ENCODE data around the gene GALNTL6.

Gene GALNTL6

GRCh38 chr4:172232966-172233365, 419.8 kb downstream of the GALNTL6 start:
- H3K9me3 ChIP-seq (ENCODE audit: low read length) = no peaks in the 10 kb centered on the region
- H3K27ac ChIP-seq (ENCODE audit: low read depth, low read length) = no peak overlapping the region
- H3K4me1 ChIP-seq (ENCODE audit: insufficient read depth, low read length) = no peaks in the 10 kb centered on the region
- no peak overlapping the region for H3K4me3 ChIP-seq (ENCODE audit: low read depth in 1 of 2, low read length in 2 of 2)
- H3K9ac ChIP-seq (ENCODE audit: low read length) = no peak overlapping the region
- no peaks in the 10 kb centered on the region for H3K27me3 ChIP-seq (ENCODE audit: control insufficient read depth in 1 of 2, insufficient read depth in 2 of 2, low read length in 2 of 2)
- H3K36me3 ChIP-seq (ENCODE audit: insufficient read depth, low read length) = no peaks in the 10 kb centered on the region

DNA sequence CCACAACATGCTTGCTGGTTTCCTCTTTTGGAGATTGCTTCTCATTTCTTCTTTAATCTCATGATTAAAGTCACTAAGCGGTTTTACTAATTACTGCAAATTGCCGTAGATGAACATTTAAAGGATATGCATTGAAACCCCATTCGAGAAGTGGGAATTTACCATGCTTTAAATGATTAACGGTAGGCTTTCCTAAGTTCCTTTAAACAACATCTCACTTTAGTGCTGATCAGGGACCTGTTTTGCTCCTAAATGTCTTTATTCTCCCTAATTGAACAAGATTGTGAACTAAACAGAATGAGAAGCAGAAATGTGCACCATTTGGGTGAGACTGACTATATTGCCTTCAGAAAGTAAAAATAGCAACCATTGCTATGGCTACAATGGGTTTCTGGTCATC, 430.3 kb downstream of the GALNTL6 start:
- Histone ChIP-seq H3K36me3 (ENCODE audit: insufficient read depth, low read length) (no peaks in the 10 kb centered on the region), H3K9me3 (ENCODE audit: low read length) (no peaks in the 10 kb centered on the region), H3K9ac (ENCODE audit: low read length) (no peak overlapping the region), H3K4me1 (ENCODE audit: insufficient read depth, low read length) (no peaks in the 10 kb centered on the region), H3K4me3 (ENCODE audit: low read depth in 1 of 2, low read length in 2 of 2) (no peak overlapping the region), H3K27ac (ENCODE audit: low read depth, low read length) (no peak overlapping the region), H3K27me3 (ENCODE audit: control insufficient read depth in 1 of 2, insufficient read depth in 2 of 2, low read length in 2 of 2) (no peaks in the 10 kb centered on the region)

DNA sequence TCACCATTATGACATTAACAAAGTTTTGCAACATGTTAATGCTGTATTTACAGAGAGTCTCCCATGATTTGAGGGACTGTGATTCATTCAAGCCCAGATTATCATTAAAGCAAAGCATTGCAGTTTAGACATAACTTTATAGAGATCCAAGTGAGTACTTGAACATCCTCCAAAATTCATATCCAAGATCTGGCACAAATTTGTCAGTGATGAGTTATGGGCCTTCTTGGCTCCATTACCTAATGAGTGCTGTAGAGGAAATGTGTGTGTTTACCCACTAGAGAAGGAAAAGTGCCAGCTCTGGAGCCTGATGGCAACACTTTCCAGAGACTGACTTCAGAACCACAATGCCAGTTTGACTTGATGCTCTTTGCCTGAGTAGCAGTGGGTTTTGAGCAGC, 432.3 kb downstream of the GALNTL6 start:
- Histone ChIP-seq H3K36me3 (ENCODE audit: insufficient read depth, low read length) (no peaks in the 10 kb centered on the region), H3K9me3 (ENCODE audit: low read length) (no peaks in the 10 kb centered on the region), H3K27me3 (ENCODE audit: control insufficient read depth in 1 of 2, insufficient read depth in 2 of 2, low read length in 2 of 2) (no peaks in the 10 kb centered on the region), H3K4me3 (ENCODE audit: low read depth in 1 of 2, low read length in 2 of 2) (no peak overlapping the region), H3K9ac (ENCODE audit: low read length) (no peak overlapping the region), H3K4me1 (ENCODE audit: insufficient read depth, low read length) (no peaks in the 10 kb centered on the region), H3K27ac (ENCODE audit: low read depth, low read length) (no peak overlapping the region)

- Histone ChIP-seq H3K4me3 (ENCODE audit: low read depth in 1 of 2, low read length in 2 of 2) (no peak overlapping the region), H3K36me3 (ENCODE audit: insufficient read depth, low read length) (no peaks in the 10 kb centered on the region), H3K9me3 (ENCODE audit: low read length) (no peaks in the 10 kb centered on the region), H3K4me1 (ENCODE audit: insufficient read depth, low read length) (no peaks in the 10 kb centered on the region), H3K9ac (ENCODE audit: low read length) (no peak overlapping the region), H3K27me3 (ENCODE audit: control insufficient read depth in 1 of 2, insufficient read depth in 2 of 2, low read length in 2 of 2) (no peaks in the 10 kb centered on the region), H3K27ac (ENCODE audit: low read depth, low read length) (no peak overlapping the region)
Measured at GRCh38 chr4:172253409-172253808, 440.2 kb downstream of the GALNTL6 start.

GRCh38 chr4:172256820-172257219, 443.6 kb downstream of the GALNTL6 start:
- Histone ChIP-seq H3K9me3 (ENCODE audit: low read length) (no peaks in the 10 kb centered on the region), H3K9ac (ENCODE audit: low read length) (no peak overlapping the region), H3K4me3 (ENCODE audit: low read depth in 1 of 2, low read length in 2 of 2) (no peak overlapping the region), H3K27me3 (ENCODE audit: control insufficient read depth in 1 of 2, insufficient read depth in 2 of 2, low read length in 2 of 2) (no peaks in the 10 kb centered on the region), H3K27ac (ENCODE audit: low read depth, low read length) (no peak overlapping the region), H3K36me3 (ENCODE audit: insufficient read depth, low read length) (no peaks in the 10 kb centered on the region), H3K4me1 (ENCODE audit: insufficient read depth, low read length) (no peaks in the 10 kb centered on the region)

DNA sequence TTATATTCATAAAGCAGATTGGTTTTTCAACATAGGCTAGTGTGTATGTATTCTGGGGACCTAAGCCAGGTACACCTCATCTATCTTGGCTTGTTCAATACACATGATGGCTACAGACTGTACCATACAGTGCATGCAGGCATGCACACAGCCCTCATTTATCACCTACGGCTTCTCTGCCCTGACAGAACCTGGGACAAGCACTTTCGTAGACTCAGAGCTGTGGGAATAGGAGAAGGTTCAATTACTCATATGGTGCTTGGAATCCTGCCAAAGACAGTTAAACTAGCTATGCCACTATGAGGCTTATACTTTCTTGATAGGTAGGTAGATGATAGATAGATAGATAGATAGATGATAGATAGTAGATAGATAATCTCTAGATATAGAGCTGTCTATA, 457.2 kb downstream of the GALNTL6 start:
- Histone ChIP-seq H3K9me3 (ENCODE audit: low read length) (no peaks in the 10 kb centered on the region), H3K27me3 (ENCODE audit: control insufficient read depth in 1 of 2, insufficient read depth in 2 of 2, low read length in 2 of 2) (no peaks in the 10 kb centered on the region), H3K27ac (ENCODE audit: low read depth, low read length) (no peak overlapping the region)

DNA sequence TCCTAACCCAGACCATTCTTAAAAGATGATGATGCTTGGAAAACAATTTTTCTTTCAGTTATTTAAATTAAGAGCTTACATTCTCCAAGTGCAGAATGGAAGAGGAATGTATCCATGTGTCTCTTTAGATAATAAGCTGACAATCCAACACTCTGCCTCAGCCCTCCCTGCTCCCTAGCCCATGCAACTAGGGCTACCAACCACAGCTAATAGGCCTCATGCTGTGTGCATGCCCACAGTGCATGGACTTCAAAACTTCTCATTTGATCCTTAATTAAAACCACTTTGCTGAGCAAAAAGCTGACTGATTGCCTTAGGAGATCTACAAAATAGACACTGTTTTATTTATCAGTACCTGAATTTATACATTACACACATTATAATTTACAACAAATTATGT, 473.9 kb downstream of the GALNTL6 start:
- no peaks in the 10 kb centered on the region for H3K9me3 ChIP-seq (ENCODE audit: low read length)
- H3K27ac ChIP-seq (ENCODE audit: low read depth, low read length) = no peak overlapping the region

More for the DNA sequence above, 457.2 kb downstream of the GALNTL6 start:
- H3K4me1 ChIP-seq (ENCODE audit: insufficient read depth, low read length) = no peaks in the 10 kb centered on the region
- no peak overlapping the region for H3K4me3 ChIP-seq (ENCODE audit: low read depth in 1 of 2, low read length in 2 of 2)
- no peak overlapping the region for H3K9ac ChIP-seq (ENCODE audit: low read length)
- no peaks in the 10 kb centered on the region for H3K36me3 ChIP-seq (ENCODE audit: insufficient read depth, low read length)

DNA sequence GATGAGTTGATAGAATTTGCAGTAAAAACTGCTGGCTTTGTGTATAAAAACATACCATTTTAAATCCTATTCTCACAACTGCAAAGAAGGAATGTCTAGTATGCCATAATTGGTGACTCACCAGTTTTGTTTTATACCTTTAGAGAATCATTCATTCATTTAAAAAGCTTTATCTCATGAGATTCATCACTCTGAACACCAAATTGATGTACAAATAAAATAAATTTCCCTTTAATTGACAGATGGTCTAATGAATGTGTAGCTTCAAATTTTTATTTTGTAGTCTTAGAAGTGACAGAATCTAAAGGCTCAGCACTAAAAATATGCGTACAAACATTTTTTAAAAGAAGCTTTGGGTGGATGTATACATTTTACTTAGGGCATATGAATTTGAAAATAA, 492.5 kb downstream of the GALNTL6 start:
- Histone ChIP-seq H3K9ac (ENCODE audit: low read length) (no peak overlapping the region), H3K4me3 (ENCODE audit: low read depth in 1 of 2, low read length in 2 of 2) (no peak overlapping the region), H3K27ac (ENCODE audit: low read depth, low read length) (no peak overlapping the region), H3K9me3 (ENCODE audit: low read length) (no peaks in the 10 kb centered on the region), H3K27me3 (ENCODE audit: control insufficient read depth in 1 of 2, insufficient read depth in 2 of 2, low read length in 2 of 2) (no peaks in the 10 kb centered on the region), H3K4me1 (ENCODE audit: insufficient read depth, low read length) (no peaks in the 10 kb centered on the region), H3K36me3 (ENCODE audit: insufficient read depth, low read length) (no peaks in the 10 kb centered on the region)

More for the DNA sequence above, 473.9 kb downstream of the GALNTL6 start:
- Histone ChIP-seq H3K27me3 (ENCODE audit: control insufficient read depth in 1 of 2, insufficient read depth in 2 of 2, low read length in 2 of 2) (no peaks in the 10 kb centered on the region), H3K36me3 (ENCODE audit: insufficient read depth, low read length) (no peaks in the 10 kb centered on the region), H3K9ac (ENCODE audit: low read length) (no peak overlapping the region), H3K4me1 (ENCODE audit: insufficient read depth, low read length) (no peaks in the 10 kb centered on the region), H3K4me3 (ENCODE audit: low read depth in 1 of 2, low read length in 2 of 2) (no peak overlapping the region)

DNA sequence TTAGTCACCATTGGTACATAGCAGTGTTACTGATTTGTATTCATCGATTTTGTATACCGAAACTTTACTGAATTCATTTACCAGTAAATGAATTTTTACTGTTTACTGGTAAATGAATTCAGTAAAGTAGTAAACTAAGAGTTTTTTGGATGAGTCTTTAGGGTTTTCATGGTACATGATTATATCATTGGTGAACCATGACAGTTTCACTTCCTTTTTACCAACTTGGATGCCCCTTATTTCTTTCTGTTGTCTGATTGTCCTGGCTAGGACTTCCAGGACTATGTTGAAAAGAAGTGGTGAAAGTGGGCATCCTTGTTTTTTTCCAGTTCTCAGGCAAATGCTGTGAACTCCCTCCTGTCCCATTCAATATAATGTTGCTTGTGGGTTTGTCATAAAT, 494.9 kb downstream of the GALNTL6 start:
- Histone ChIP-seq H3K36me3 (ENCODE audit: insufficient read depth, low read length) (no peaks in the 10 kb centered on the region), H3K27ac (ENCODE audit: low read depth, low read length) (no peak overlapping the region), H3K27me3 (ENCODE audit: control insufficient read depth in 1 of 2, insufficient read depth in 2 of 2, low read length in 2 of 2) (no peaks in the 10 kb centered on the region), H3K4me1 (ENCODE audit: insufficient read depth, low read length) (no peaks in the 10 kb centered on the region), H3K9me3 (ENCODE audit: low read length) (no peaks in the 10 kb centered on the region), H3K9ac (ENCODE audit: low read length) (no peak overlapping the region), H3K4me3 (ENCODE audit: low read depth in 1 of 2, low read length in 2 of 2) (no peak overlapping the region)

DNA sequence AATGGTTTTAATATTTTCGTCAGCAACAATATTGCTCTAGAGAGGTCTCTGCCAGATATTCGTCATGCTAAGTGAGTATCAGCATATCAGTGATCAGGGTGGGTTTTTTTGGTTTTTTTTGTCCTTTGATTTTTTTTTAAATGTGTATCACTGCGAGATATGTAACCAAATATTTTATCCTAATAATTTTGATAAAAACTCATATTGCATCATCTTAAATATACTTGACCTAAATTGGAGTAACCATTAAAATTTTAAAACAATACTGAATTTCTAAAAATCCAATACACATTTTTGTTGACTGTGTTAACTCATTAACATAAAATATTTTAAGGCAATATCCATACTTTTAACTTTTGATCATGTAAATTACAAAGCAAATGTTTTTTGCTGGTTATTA, 498.5 kb downstream of the GALNTL6 start:
- no peak overlapping the region for H3K27ac ChIP-seq (ENCODE audit: low read depth, low read length)
- no peaks in the 10 kb centered on the region for H3K27me3 ChIP-seq (ENCODE audit: control insufficient read depth in 1 of 2, insufficient read depth in 2 of 2, low read length in 2 of 2)
- no peak overlapping the region for H3K9ac ChIP-seq (ENCODE audit: low read length)
- H3K9me3 ChIP-seq (ENCODE audit: low read length) = no peaks in the 10 kb centered on the region
- no peaks in the 10 kb centered on the region for H3K4me1 ChIP-seq (ENCODE audit: insufficient read depth, low read length)
- no peak overlapping the region for H3K4me3 ChIP-seq (ENCODE audit: low read depth in 1 of 2, low read length in 2 of 2)
- no peaks in the 10 kb centered on the region for H3K36me3 ChIP-seq (ENCODE audit: insufficient read depth, low read length)

- Histone ChIP-seq H3K27ac (ENCODE audit: low read depth, low read length) (no peak overlapping the region), H3K4me1 (ENCODE audit: insufficient read depth, low read length) (no peaks in the 10 kb centered on the region), H3K4me3 (ENCODE audit: low read depth in 1 of 2, low read length in 2 of 2) (no peak overlapping the region), H3K9ac (ENCODE audit: low read length) (no peak overlapping the region), H3K36me3 (ENCODE audit: insufficient read depth, low read length) (no peaks in the 10 kb centered on the region), H3K27me3 (ENCODE audit: control insufficient read depth in 1 of 2, insufficient read depth in 2 of 2, low read length in 2 of 2) (no peaks in the 10 kb centered on the region), H3K9me3 (ENCODE audit: low read length) (no peaks in the 10 kb centered on the region)
Measured at GRCh38 chr4:172323288-172323687, 510.1 kb downstream of the GALNTL6 start.

DNA sequence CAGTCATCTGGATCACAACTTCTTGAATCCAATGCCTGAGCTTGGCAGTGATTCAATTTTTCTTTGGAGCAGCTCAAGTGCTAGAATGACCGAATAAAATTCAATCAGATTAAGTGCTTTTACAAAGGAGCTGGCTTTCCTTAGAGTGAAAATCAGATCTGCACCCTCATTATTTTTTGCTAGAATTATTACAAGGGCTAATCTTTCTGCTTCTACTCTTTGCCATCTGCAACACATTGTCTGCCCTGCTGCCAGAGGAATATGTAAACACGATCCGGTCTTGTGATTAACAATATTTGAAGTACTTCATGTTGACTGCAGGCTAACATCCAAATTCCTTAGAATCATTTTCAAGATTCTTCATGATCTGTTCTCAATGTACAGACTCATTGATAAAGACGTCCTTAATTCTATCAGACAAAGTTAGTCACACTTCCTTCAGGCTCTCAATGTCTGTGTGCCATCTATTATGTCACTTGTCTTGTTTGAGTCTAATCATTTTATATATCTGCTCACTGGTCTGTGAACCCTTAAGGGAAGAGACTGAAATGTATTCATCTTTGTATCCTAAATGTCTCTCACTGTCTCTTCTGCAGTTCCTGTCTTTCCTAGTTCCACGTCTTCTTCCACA, 531.2 kb downstream of the GALNTL6 start:
- Histone ChIP-seq H3K9me3 (ENCODE audit: low read length) (no peaks in the 10 kb centered on the region), H3K4me3 (ENCODE audit: low read depth in 1 of 2, low read length in 2 of 2) (no peak overlapping the region), H3K27me3 (ENCODE audit: control insufficient read depth in 1 of 2, insufficient read depth in 2 of 2, low read length in 2 of 2) (no peaks in the 10 kb centered on the region), H3K36me3 (ENCODE audit: insufficient read depth, low read length) (no peaks in the 10 kb centered on the region), H3K27ac (ENCODE audit: low read depth, low read length) (no peak overlapping the region), H3K9ac (ENCODE audit: low read length) (no peak overlapping the region), H3K4me1 (ENCODE audit: insufficient read depth, low read length) (no peaks in the 10 kb centered on the region)

All from muscle layer of colon (tissue), 2 donors.